Bronchial epithelial cell (primary cell): ENCODE data around the gene ADAM8. TPM values are rescaled to one million over a fixed set of nuclear protein-coding genes. Genes with fewer than 3 reads are reported as not detected.

Experiments used
- DNase-seq: peaks from one replicate; pipeline ENCODE4 v3.0.0-alpha.2; 2010; ENCODE audit warnings: low read depth
- FAIRE-seq: peaks from 2 replicates; lab custom pipeline; 2011; peaks lifted over from hg19 to GRCh38; lab: Jason Lieb, UNC
- H3K27me3 ChIP-seq: 2 replicates; pipeline ENCODE4 v1.5.1; 2011; ENCODE audit warnings: low read length; ENCODE audit not compliant: control insufficient read depth, insufficient read depth
- H3K36me3 ChIP-seq: 2 replicates; pipeline ENCODE4 v1.5.1; 2011; ENCODE audit warnings: low read length; ENCODE audit not compliant: control insufficient read depth, insufficient read depth
- H3K4me3 ChIP-seq: 2 replicates; pipeline ENCODE4 v1.5.1; 2011; ENCODE audit warnings: mild to moderate bottlenecking, low read depth, low read length, control low read depth
- total RNA-seq: library from RNA; depleted of rRNA; stranded (reverse); fragments of >200 nt; gene quantifications from 2 replicates; pipeline ENCODE4 v1.2.1, GENCODE V29; 2014
- TF ChIP-seq, protein P1 (sequence below): IDR thresholded peaks from 2 replicates; pipeline ENCODE4 v1.5.1; 2011; ENCODE audit warnings: mild to moderate bottlenecking, moderate library complexity, low read length, control low read depth, inconsistent platforms; ENCODE audit not compliant: insufficient read depth, severe bottlenecking

Gene ADAM8
- total RNA-seq, 1 donor from 2014 or later, result 34.2 TPM

DNA sequence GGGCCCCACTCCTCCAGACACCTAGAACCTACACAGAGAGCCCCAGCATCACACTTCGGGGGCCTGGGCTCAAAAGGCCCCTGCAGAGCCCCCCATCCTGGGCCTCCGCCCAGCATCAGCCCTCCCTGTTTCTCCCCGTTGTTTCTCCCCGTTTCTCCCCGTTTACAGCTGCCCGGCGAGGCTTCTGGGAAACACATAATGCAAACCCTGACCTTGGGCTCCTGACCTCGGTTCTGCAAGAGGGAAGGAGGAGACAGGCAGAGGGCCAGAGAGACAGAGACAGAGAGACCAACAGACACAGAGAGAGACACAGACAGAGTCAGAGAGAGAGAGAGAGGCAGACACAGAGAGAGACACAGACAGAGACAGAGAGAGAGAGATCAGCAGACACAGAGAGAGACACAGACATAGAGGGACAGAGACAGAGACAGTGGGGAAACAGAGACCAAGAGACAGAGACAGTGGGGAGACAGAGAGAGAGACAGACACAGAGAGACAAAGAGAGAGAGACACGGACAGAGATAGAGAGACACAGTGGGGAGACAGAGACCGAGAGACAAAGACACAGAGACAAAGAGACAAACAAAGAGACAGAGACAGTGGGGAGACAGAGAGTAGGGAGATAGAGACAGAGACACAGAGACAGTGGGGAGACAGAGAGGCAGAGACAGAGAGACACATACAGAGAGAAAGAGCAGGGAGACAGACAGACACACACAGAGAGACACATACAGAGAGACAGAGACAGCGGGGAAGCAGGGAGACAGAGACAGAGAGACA is 26.5 kb downstream of the ADAM8 start:
- Histone ChIP-seq H3K4me3 (no peak overlapping the region), H3K36me3 (no peaks in the 10 kb centered on the region), H3K27me3 (peaks cover 4% of the 10 kb centered on the region)
- FAIRE-seq, result peak; percentile 98
- TF ChIP-seq, protein P1, sequence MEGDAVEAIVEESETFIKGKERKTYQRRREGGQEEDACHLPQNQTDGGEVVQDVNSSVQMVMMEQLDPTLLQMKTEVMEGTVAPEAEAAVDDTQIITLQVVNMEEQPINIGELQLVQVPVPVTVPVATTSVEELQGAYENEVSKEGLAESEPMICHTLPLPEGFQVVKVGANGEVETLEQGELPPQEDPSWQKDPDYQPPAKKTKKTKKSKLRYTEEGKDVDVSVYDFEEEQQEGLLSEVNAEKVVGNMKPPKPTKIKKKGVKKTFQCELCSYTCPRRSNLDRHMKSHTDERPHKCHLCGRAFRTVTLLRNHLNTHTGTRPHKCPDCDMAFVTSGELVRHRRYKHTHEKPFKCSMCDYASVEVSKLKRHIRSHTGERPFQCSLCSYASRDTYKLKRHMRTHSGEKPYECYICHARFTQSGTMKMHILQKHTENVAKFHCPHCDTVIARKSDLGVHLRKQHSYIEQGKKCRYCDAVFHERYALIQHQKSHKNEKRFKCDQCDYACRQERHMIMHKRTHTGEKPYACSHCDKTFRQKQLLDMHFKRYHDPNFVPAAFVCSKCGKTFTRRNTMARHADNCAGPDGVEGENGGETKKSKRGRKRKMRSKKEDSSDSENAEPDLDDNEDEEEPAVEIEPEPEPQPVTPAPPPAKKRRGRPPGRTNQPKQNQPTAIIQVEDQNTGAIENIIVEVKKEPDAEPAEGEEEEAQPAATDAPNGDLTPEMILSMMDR, result no peak
- DNase-seq, result no peak

DNA sequence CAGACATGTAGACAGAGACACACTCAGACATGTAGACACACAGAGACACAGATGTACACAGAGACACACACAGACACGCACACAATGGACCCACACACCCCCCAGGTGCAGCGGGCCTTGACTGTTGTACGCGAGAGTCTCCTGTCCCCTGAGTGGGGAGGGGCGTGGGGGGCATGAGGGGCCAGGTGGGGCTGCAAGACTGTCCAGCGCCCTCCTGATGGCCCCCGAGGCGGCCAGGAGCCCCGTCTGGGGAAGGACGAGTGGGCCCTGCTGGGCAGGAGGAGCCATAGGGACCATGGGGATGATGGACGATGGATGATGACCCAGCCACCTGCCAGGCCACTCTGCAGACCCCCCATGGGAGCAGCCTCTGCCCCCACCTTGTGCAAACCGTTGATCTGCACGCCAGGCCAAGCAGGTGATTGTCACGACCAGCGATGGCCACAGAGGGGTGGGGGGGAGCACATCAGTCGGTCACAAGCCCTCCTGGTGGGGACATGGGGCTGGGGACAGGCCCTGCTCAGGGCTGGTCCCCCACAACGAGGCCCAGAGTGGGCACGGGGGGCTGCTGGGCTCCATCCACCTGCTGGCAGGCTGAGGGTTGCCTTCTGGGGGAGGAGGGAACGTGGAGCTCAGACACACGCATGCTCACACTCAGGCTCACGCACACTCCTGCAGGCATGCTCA is 27.4 kb downstream of the ADAM8 start:
- no peak for FAIRE-seq
- no peak for DNase-seq
- Histone ChIP-seq H3K27me3 (peaks cover 4% of the 10 kb centered on the region), H3K4me3 (no peak overlapping the region), H3K36me3 (no peaks in the 10 kb centered on the region)
- TF ChIP-seq, protein P1, result no peak

DNA sequence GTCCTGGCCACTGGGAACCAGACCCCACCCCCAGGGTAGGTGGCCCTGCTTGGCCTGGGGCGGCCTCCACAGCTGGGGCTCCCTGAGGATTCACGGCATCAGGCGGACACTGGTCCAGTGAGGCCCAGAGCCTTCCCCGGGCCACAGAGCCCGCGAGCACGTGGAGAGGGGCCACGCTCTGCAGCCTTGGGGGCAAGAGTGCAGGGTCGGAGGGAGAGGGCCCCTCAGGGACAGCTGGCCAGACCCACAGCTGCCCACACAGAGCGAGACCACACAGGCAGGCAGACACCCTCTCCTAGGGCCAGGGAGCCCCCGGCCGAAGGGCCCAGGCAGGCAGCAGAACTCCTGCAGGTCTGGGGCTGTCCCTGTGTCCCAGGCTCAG is 28.3 kb downstream of the ADAM8 start:
- Histone ChIP-seq H3K4me3 (no peak overlapping the region), H3K27me3 (peaks cover 4% of the 10 kb centered on the region), H3K36me3 (no peaks in the 10 kb centered on the region)
- no peak for FAIRE-seq
- no peak for DNase-seq
- TF ChIP-seq, protein P1, result no peak

DNA sequence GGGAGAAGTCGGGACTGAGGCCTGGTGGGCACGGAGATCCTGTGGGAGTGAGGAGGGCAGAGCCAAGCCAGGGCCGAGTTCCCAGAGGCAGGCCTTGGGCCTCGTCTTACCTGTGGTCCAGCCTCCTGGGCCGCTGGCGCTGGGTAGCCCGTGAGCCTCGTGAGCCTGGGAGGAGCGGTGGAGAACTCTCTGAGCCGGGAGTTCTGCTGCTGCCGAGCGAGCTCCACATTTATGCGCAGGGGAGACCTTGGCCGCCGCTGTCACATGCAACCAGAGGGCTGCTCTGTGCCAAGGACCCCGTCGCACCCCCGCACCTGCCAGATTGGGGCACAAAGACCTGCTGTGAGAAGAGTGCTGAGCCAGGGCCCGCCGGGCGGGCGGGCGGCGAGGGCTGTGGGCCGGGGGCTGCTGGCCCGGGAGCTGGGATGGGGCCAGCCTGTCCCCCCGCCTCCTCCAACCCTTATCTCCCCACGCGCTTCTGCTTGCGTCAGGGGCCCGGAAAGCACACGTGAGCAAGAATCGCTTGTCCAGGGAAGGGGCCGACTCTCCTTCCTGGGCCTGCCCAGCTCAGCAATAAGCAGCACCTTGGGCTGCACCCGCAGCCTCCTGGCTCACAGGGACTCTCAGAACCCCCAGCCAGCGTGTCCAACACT is 28.9 kb downstream of the ADAM8 start:
- DNase-seq (no peak), FAIRE-seq (no peak)
- no peak overlapping the region for H3K4me3 ChIP-seq
- peaks cover 4% of the 10 kb centered on the region for H3K27me3 ChIP-seq
- H3K36me3 ChIP-seq, result no peaks in the 10 kb centered on the region
- TF ChIP-seq, protein P1, result no peak

DNA sequence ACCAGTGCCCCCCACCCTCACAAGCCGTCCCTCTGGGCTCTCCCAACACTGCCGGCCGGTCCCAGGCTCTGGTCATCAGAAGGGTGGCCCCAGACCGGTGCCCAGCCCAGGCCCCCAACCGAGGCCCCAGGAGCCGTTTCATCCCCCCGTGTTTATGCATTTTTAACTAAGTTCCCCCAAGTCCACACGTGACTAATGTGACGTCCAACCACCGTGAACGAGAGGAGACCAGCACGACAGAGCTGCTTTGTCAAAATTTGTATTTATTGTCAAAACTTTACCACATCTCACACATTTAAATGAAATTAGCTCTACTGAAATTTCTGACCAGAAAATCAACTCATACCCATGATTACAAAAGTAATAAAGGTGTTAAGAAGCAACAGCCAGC is 30.4 kb downstream of the ADAM8 start:
- H3K27me3 ChIP-seq, result peaks cover 9% of the 10 kb centered on the region
- no peak overlapping the region for H3K4me3 ChIP-seq
- TF ChIP-seq, protein P1, result no peak
- no peak for FAIRE-seq
- DNase-seq, result no peak
- no peaks in the 10 kb centered on the region for H3K36me3 ChIP-seq
